ENCODE results near the gene KANK4.

DNA sequence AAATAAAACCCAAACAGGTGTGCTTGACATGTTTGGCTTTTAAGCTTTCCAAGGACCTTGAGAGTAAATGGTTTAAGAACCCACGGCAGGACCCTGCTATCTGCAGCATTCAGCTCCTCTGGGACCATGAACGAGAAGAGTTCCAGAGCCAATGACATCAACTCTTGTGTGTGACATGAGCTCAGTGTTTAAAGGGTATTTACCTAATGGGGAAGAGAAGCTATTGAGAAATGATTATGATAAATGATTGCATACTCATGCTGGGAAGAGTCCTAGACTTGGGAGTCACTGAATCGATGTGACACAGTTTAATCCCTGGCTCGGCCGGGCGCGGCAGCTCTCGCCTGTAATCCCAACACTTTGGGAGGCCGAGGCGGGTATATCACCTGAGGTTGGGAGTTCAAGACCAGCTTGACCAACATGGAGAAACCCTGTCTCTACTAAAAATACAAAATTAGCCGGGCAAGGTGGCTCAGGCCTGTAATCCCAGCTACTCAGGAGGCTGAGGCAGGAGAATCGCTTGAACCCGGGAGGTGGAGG lies 55.4 kb downstream of the KANK4 start:
- TF ChIP-seq, protein P1, sequence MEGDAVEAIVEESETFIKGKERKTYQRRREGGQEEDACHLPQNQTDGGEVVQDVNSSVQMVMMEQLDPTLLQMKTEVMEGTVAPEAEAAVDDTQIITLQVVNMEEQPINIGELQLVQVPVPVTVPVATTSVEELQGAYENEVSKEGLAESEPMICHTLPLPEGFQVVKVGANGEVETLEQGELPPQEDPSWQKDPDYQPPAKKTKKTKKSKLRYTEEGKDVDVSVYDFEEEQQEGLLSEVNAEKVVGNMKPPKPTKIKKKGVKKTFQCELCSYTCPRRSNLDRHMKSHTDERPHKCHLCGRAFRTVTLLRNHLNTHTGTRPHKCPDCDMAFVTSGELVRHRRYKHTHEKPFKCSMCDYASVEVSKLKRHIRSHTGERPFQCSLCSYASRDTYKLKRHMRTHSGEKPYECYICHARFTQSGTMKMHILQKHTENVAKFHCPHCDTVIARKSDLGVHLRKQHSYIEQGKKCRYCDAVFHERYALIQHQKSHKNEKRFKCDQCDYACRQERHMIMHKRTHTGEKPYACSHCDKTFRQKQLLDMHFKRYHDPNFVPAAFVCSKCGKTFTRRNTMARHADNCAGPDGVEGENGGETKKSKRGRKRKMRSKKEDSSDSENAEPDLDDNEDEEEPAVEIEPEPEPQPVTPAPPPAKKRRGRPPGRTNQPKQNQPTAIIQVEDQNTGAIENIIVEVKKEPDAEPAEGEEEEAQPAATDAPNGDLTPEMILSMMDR (optimal IDR thresholded peaks at IDR 0.05 in 1 of 3, IDR thresholded peaks at IDR 0.05 in 1 of 3, conservative IDR thresholded peaks at IDR 0.05 in 1 of 3; ENCODE audit: extremely low read depth in 1 of 3, insufficient read depth in 2 of 3, low read length in 3 of 3): no peak
- no peak for TF ChIP-seq EZH2 (IDR thresholded peaks at IDR 0.05; ENCODE audit: low read length)

Data from keratinocyte (primary cell).